H4 (cell line): ENCODE data around the gene CACNA1A. TPM values are rescaled to one million over a fixed set of nuclear protein-coding genes. Genes with fewer than 3 reads are reported as not detected.
"Not testable (repeated sequence)": the region's sequence is repeated elsewhere in the genome, so short reads cannot be mapped to it uniquely, and the experiment has no call there.

ENCODE experiments used
- DNase-seq: peaks from one replicate; pipeline ENCODE4 v3.0.0-alpha.2; 2015; ENCODE audit warnings: low spot score
- total RNA-seq: library from RNA; depleted of rRNA; stranded (reverse); fragments of >200 nt; shearing (Covaris generic); gene quantifications from 2 replicates; pipeline ENCODE4 v1.2.3, GENCODE V29; 2014

CACNA1A gene
- total RNA-seq, 1 experiment from 2014 or later: 0.08 TPM

- no peak for DNase-seq
Observed at GRCh38 chr19:13281567-13282291, 224.6 kb downstream of the CACNA1A start.

- DNase-seq: peak; percentile 76
Observed at GRCh38 chr19:13277104-13277809, 229.0 kb downstream of the CACNA1A start.

- DNase-seq: no peak
Observed at GRCh38 chr19:13275016-13275722, 231.1 kb downstream of the CACNA1A start.

GRCh38 chr19:13270514-13271105, 235.7 kb downstream of the CACNA1A start:
- no peak for DNase-seq

- no peak for DNase-seq
Observed at GRCh38 chr19:13269348-13269747, 236.9 kb downstream of the CACNA1A start.

GRCh38 chr19:13267889-13268288, 238.4 kb downstream of the CACNA1A start:
- DNase-seq: no peak

GRCh38 chr19:13267131-13267530, 239.1 kb downstream of the CACNA1A start:
- no peak for DNase-seq

- peak; percentile 44 for DNase-seq
Observed at GRCh38 chr19:13262450-13262849, 243.8 kb downstream of the CACNA1A start.

GRCh38 chr19:13260883-13261653, 245.2 kb downstream of the CACNA1A start:
- peak; percentile 28 for DNase-seq

GRCh38 chr19:13256918-13257317, 249.4 kb downstream of the CACNA1A start:
- DNase-seq: no peak

GRCh38 chr19:13256398-13256797, 249.9 kb downstream of the CACNA1A start:
- not testable (repeated sequence) for DNase-seq

- no peak for DNase-seq
Observed at GRCh38 chr19:13255719-13256059, 250.6 kb downstream of the CACNA1A start.

GRCh38 chr19:13255041-13255718, 251.1 kb downstream of the CACNA1A start:
- no peak for DNase-seq

- no peak for DNase-seq
Observed at GRCh38 chr19:13252569-13253335, 253.5 kb downstream of the CACNA1A start.

- no peak for DNase-seq
Observed at GRCh38 chr19:13244920-13245319, 261.4 kb downstream of the CACNA1A start.

- no peak for DNase-seq
Observed at GRCh38 chr19:13241231-13242104, 264.8 kb downstream of the CACNA1A start.

- no peak for DNase-seq
Observed at GRCh38 chr19:13240312-13241022, 265.8 kb downstream of the CACNA1A start.

- no peak for DNase-seq
Observed at GRCh38 chr19:13238891-13239534, 267.3 kb downstream of the CACNA1A start.
